H9 (cell line): Measurements from ENCODE around the gene FGF21. TPM values are rescaled to one million over a fixed set of nuclear protein-coding genes. Genes with fewer than 3 reads are reported as not detected.
A peak's percentile ranks its signal among the peaks of the same experiment; 100 is the strongest.

ENCODE experiments used
- DNase-seq: peaks from one replicate; pipeline ENCODE4 v3.0.0-alpha.2; 2017
- H2AFZ ChIP-seq: one replicate; pipeline ENCODE4 v1.6.1; 2013; ENCODE audit warnings: mild to moderate bottlenecking, low read length, control low read depth, moderate library complexity
- H2AK5ac ChIP-seq: 2 replicates; pipeline ENCODE4 v1.6.1; 2013; ENCODE audit warnings: low read length, control low read depth, mixed read lengths; ENCODE audit not compliant: insufficient read length
- H2BK120ac ChIP-seq: one replicate; pipeline ENCODE4 v1.6.1; 2013; ENCODE audit warnings: low read depth, mild to moderate bottlenecking, low read length, control low read depth, inconsistent platforms; ENCODE audit not compliant: poor library complexity, severe bottlenecking
- H2BK12ac ChIP-seq: 2 replicates; pipeline ENCODE4 v1.6.1; 2013; ENCODE audit warnings: low read length, control low read depth, mixed read lengths, low read depth; ENCODE audit not compliant: insufficient read length
- H2BK15ac ChIP-seq: 2 replicates; pipeline ENCODE4 v1.6.1; 2013; ENCODE audit warnings: low read depth, low read length, control low read depth
- H2BK20ac ChIP-seq: one replicate; pipeline ENCODE4 v1.6.1; 2013; ENCODE audit warnings: low read depth, mild to moderate bottlenecking, low read length, control low read depth, inconsistent platforms; ENCODE audit not compliant: poor library complexity, severe bottlenecking
- H2BK5ac ChIP-seq: 2 replicates; pipeline ENCODE4 v1.6.1; 2013; ENCODE audit warnings: low read length, control low read depth, mixed read lengths; ENCODE audit not compliant: insufficient read length
- H3K14ac ChIP-seq: 2 replicates; pipeline ENCODE4 v1.6.1; 2013; ENCODE audit warnings: low read length, control low read depth; ENCODE audit not compliant: insufficient read depth
- H3K18ac ChIP-seq: 2 replicates; pipeline ENCODE4 v1.6.1; 2013; ENCODE audit warnings: low read depth, mild to moderate bottlenecking, mixed read lengths, low read length, control low read depth; ENCODE audit not compliant: insufficient read length
- H3K23ac ChIP-seq: 2 replicates; pipeline ENCODE4 v1.6.1; 2013; ENCODE audit warnings: low read length, control low read depth, mixed read lengths, low read depth; ENCODE audit not compliant: insufficient read length
- H3K23me2 ChIP-seq: 2 replicates; pipeline ENCODE4 v1.6.1; 2013; ENCODE audit warnings: low read depth, mild to moderate bottlenecking, mixed read lengths, low read length, control low read depth; ENCODE audit not compliant: insufficient read length, poor library complexity, severe bottlenecking
- H3K27ac ChIP-seq: 2 replicates; pipeline ENCODE4 v1.5.1; 2013; ENCODE audit warnings: low read length, control low read depth, mixed read lengths, low read depth; ENCODE audit not compliant: insufficient read length
- H3K27me3 ChIP-seq: 2 replicates; pipeline ENCODE4 v1.6.1; 2013; ENCODE audit warnings: low read length, control low read depth, inconsistent platforms; ENCODE audit not compliant: insufficient read depth
- H3K4ac ChIP-seq: 2 replicates; pipeline ENCODE4 v1.6.1; 2013; ENCODE audit warnings: low read depth, mild to moderate bottlenecking, control low read depth, inconsistent platforms, low read length, moderate library complexity
- H3K4me1 ChIP-seq: 2 replicates; pipeline ENCODE4 v1.6.1; 2013; ENCODE audit warnings: low read length, control low read depth, inconsistent platforms; ENCODE audit not compliant: insufficient read depth
- H3K4me2 ChIP-seq: 2 replicates; pipeline ENCODE4 v1.6.1; 2013; ENCODE audit warnings: low read length, control low read depth, mixed read lengths; ENCODE audit not compliant: insufficient read length, insufficient read depth
- H3K56ac ChIP-seq: 2 replicates; pipeline ENCODE4 v1.6.1; 2013; ENCODE audit warnings: low read depth, mild to moderate bottlenecking, mixed read lengths, low read length, control low read depth; ENCODE audit not compliant: insufficient read length
- H3K79me1 ChIP-seq: 2 replicates; pipeline ENCODE4 v1.6.1; 2013; ENCODE audit warnings: low read depth, mild to moderate bottlenecking, moderate library complexity, low read length, control low read depth, inconsistent platforms; ENCODE audit not compliant: insufficient read depth, poor library complexity, severe bottlenecking
- H3K79me2 ChIP-seq: 2 replicates; pipeline ENCODE4 v1.6.1; 2013; ENCODE audit warnings: low read length, control low read depth, inconsistent platforms; ENCODE audit not compliant: insufficient read depth
- H3K9ac ChIP-seq: 2 replicates; pipeline ENCODE4 v1.6.1; 2013; ENCODE audit warnings: low read length, control low read depth, mixed read lengths; ENCODE audit not compliant: insufficient read length; ENCODE audit errors: extremely low read depth
- H3K9me3 ChIP-seq: one replicate; pipeline ENCODE4 v1.6.1; 2013; ENCODE audit warnings: low read depth, low read length, inconsistent platforms; ENCODE audit not compliant: control insufficient read depth
- H3T11ph ChIP-seq: one replicate; pipeline ENCODE4 v1.6.1; 2013; ENCODE audit warnings: mild to moderate bottlenecking, low read length, control low read depth, inconsistent platforms
- H4K20me1 ChIP-seq: one replicate; pipeline ENCODE4 v1.6.1; 2013; ENCODE audit not compliant: control insufficient read depth, insufficient read length, insufficient read depth
- H4K5ac ChIP-seq: 2 replicates; pipeline ENCODE4 v1.6.1; 2013; ENCODE audit warnings: low read depth, mild to moderate bottlenecking, mixed read lengths, low read length, control low read depth; ENCODE audit not compliant: insufficient read length
- H4K8ac ChIP-seq: replicated peaks from 2 replicates; pipeline ENCODE4 v1.6.1; 2013; ENCODE audit warnings: low read length, control low read depth, mixed read lengths, low read depth; ENCODE audit not compliant: insufficient read length
- H4K91ac ChIP-seq: 2 replicates; pipeline ENCODE4 v1.6.1; 2013; ENCODE audit warnings: low read depth, mild to moderate bottlenecking, moderate library complexity, mixed read lengths, low read length, control low read depth; ENCODE audit not compliant: insufficient read length
- H3K27ac Mint-ChIP-seq, 3 experiments: 2 replicates in 2 of 3; 3 replicates in 1 of 3; pipeline ENCODE4 v1.8.0; 2020 to 2021; ENCODE audit warnings: mixed read lengths in 3 of 3, mild to moderate bottlenecking in 1 of 3, moderate library complexity in 1 of 3
- H3K27me3 Mint-ChIP-seq: 2 replicates; pipeline ENCODE4 v1.8.0; 2021; ENCODE audit warnings: low read depth, mild to moderate bottlenecking, moderate library complexity, mixed read lengths
- H3K36me3 Mint-ChIP-seq, 3 experiments: 2 replicates in 2 of 3; 3 replicates in 1 of 3; pipeline ENCODE4 v1.8.0; 2020 to 2021; ENCODE audit warnings: low read depth in 3 of 3, mixed read lengths in 3 of 3; ENCODE audit not compliant: insufficient read depth in 1 of 3
- H3K4me1 Mint-ChIP-seq, 2 experiments: 2 replicates each; pipeline ENCODE4 v1.8.0; 2020; ENCODE audit warnings: mixed read lengths in 2 of 2
- H3K4me3 Mint-ChIP-seq, 2 experiments: 2 replicates in 1 of 2; 3 replicates in 1 of 2; pipeline ENCODE4 v1.8.0; 2020 to 2021; ENCODE audit warnings: mild to moderate bottlenecking in 2 of 2, mixed read lengths in 2 of 2, moderate library complexity in 1 of 2
- H3K9me3 Mint-ChIP-seq, 2 experiments: 2 replicates in 1 of 2; 3 replicates in 1 of 2; pipeline ENCODE4 v1.8.0; 2020; ENCODE audit warnings: mild to moderate bottlenecking in 2 of 2, mixed read lengths in 2 of 2, moderate library complexity in 1 of 2
- CTCF ChIP-seq: fragments of 200-600 bp; sonication (generic); conservative IDR thresholded peaks from 3 replicates; pipeline ENCODE4 v1.8.0; 2021; ENCODE audit warnings: antibody characterized with exemption, mild to moderate bottlenecking
- WGBS: extraction: QIAGEN DNeasy Blood & Tissue Kit; methylation state at CpG from one replicate; pipeline ENCODE4 v1.1.7; 2013; ENCODE audit warnings: missing lambda C conversion rate, low lambda C conversion rate, mixed read lengths; ENCODE audit not compliant: insufficient read length; ENCODE audit errors: extremely low coverage; 5-methylcytosine and 5-hydroxymethylcytosine counted together
- total RNA-seq: library from RNA; stranded (reverse); gene quantifications from 2 replicates; pipeline ENCODE4 v1.2.1, GENCODE V29; 2021

The FGF21 gene
- total RNA-seq, 1 experiment from 2014 or later = 0.90 TPM

- H4K5ac ChIP-seq = no peak overlapping the region
- H2BK15ac ChIP-seq = no peak overlapping the region
- no peaks in the 10 kb centered on the region for H3K27me3 ChIP-seq
- no peak overlapping the region for H2AK5ac ChIP-seq
- peak overlapping the region in 1 of 3 experiments; percentile 27; a peak in 2 of 7 replicates for H3K27ac Mint-ChIP-seq
- no peak for TF ChIP-seq CTCF
- H3T11ph ChIP-seq = no peak overlapping the region
- H2BK12ac ChIP-seq = no peak overlapping the region
- H4K8ac ChIP-seq = no peak overlapping the region
- peaks cover 4% of the 10 kb centered on the region for H3K27me3 Mint-ChIP-seq
- no peak overlapping the region for H2BK120ac ChIP-seq
- no peak overlapping the region for H3K14ac ChIP-seq
- H3K36me3 Mint-ChIP-seq = peaks cover 11 to 12% (median 12%) of the 10 kb centered on the region in 3 experiments; a peak in 6 of 7 replicates
- no peak overlapping the region for H2BK5ac ChIP-seq
- DNase-seq = no peak
- H2AFZ ChIP-seq = no peak overlapping the region
- no peak overlapping the region for H2BK20ac ChIP-seq
- H3K23me2 ChIP-seq = peaks cover 5% of the 10 kb centered on the region
- no peaks in the 10 kb centered on the region for H3K79me1 ChIP-seq
- H3K9ac ChIP-seq = no peak overlapping the region
- peaks cover 7 to 8% of the 10 kb centered on the region in 2 experiments; a peak in 4 of 5 replicates for H3K9me3 Mint-ChIP-seq
- H3K79me2 ChIP-seq = no peaks in the 10 kb centered on the region
- H4K20me1 ChIP-seq = no peaks in the 10 kb centered on the region
- H4K91ac ChIP-seq = no peak overlapping the region
- H3K4me3 Mint-ChIP-seq = peak overlapping the region in 1 of 2 experiments; percentile 35; a peak in 2 of 5 replicates
- no peak overlapping the region for H3K23ac ChIP-seq
- H3K4me1 Mint-ChIP-seq = peaks cover 23 to 33% of the 10 kb centered on the region in 2 experiments
- no peak overlapping the region for H3K18ac ChIP-seq
- no peaks in the 10 kb centered on the region for H3K9me3 ChIP-seq
- no peaks in the 10 kb centered on the region; the same call in 1 of the 2 replicates for H3K4me1 ChIP-seq
- WGBS = no CpG with 5 or more reads among the region's 4 CpGs
- no peak overlapping the region for H3K4ac ChIP-seq
- no peak overlapping the region for H3K56ac ChIP-seq
- no peak overlapping the region for H3K27ac ChIP-seq
- H3K4me2 ChIP-seq = no peak overlapping the region
Measured at GRCh38 chr19:48711106-48711662, 44.1 kb upstream of the FGF21 start.
